Neural progenitor cell (in vitro differentiated cells): ENCODE results near the gene RPN2.

ENCODE experiments used
- EZH2 ChIP-seq: fragments of 200-600 bp; sonication (generic); IDR thresholded peaks from 2 replicates; pipeline ENCODE4 v1.6.1; 2017; ENCODE audit warnings: antibody characterized with exemption, mild to moderate bottlenecking, moderate library complexity
- EZH2phosphoT487 ChIP-seq: fragments of 200-600 bp; sonication (generic); IDR thresholded peaks from 2 replicates; pipeline ENCODE4 v1.6.1; 2017; ENCODE audit warnings: antibody characterized with exemption
- TF ChIP-seq, protein P1 (sequence below): fragments of 200-600 bp; sonication (generic); IDR thresholded peaks from 2 replicates; pipeline ENCODE4 v1.5.1; 2017; ENCODE audit warnings: antibody characterized with exemption, mild to moderate bottlenecking

- TF ChIP-seq, protein P1, sequence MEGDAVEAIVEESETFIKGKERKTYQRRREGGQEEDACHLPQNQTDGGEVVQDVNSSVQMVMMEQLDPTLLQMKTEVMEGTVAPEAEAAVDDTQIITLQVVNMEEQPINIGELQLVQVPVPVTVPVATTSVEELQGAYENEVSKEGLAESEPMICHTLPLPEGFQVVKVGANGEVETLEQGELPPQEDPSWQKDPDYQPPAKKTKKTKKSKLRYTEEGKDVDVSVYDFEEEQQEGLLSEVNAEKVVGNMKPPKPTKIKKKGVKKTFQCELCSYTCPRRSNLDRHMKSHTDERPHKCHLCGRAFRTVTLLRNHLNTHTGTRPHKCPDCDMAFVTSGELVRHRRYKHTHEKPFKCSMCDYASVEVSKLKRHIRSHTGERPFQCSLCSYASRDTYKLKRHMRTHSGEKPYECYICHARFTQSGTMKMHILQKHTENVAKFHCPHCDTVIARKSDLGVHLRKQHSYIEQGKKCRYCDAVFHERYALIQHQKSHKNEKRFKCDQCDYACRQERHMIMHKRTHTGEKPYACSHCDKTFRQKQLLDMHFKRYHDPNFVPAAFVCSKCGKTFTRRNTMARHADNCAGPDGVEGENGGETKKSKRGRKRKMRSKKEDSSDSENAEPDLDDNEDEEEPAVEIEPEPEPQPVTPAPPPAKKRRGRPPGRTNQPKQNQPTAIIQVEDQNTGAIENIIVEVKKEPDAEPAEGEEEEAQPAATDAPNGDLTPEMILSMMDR = no peak
- TF ChIP-seq EZH2phosphoT487 = no peak
- TF ChIP-seq EZH2 = no peak
Measured at GRCh38 chr20:37189416-37190016, 10.4 kb downstream of the RPN2 start.
